ENCODE measurements around the gene SPINT3.

DNA sequence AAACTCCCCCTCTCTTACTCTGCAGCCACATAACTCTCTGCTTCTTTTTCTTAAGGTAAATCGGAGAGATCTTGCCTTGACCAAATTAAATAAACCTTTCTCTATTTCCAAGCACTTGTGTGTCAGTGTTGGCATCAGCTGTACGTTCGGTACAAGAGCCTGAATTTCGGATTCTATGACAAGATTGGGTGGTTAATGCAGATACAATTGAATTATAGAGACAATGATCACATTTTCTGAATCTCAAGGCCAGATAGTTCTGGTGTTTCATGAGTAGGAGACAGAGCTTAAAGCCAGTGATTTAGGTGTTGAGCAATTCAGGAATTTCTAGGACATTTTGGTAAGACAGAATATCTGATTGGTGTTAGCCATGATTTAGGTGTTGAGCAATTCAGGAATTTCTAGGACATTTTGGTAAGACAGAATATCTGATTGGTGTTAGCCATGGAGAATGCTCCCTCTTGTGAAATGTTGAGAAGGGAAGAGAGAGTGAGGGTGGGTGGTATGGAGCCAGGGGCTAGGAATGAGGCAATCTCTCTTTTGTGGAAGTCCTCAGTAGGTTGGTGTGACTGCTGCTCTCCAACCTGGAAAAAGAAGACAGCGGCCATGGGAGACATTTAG, 5.1 kb downstream of the SPINT3 start:
- TF ChIP-seq, protein P1, sequence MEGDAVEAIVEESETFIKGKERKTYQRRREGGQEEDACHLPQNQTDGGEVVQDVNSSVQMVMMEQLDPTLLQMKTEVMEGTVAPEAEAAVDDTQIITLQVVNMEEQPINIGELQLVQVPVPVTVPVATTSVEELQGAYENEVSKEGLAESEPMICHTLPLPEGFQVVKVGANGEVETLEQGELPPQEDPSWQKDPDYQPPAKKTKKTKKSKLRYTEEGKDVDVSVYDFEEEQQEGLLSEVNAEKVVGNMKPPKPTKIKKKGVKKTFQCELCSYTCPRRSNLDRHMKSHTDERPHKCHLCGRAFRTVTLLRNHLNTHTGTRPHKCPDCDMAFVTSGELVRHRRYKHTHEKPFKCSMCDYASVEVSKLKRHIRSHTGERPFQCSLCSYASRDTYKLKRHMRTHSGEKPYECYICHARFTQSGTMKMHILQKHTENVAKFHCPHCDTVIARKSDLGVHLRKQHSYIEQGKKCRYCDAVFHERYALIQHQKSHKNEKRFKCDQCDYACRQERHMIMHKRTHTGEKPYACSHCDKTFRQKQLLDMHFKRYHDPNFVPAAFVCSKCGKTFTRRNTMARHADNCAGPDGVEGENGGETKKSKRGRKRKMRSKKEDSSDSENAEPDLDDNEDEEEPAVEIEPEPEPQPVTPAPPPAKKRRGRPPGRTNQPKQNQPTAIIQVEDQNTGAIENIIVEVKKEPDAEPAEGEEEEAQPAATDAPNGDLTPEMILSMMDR (IDR thresholded peaks at IDR 0.05 in 2 of 3, conservative IDR thresholded peaks at IDR 0.05 in 1 of 3; ENCODE audit: control insufficient read depth in 2 of 3, extremely low read depth in 1 of 3, insufficient read depth in 1 of 3, low read depth in 3 of 3, low read length in 3 of 3): no peak
- TF ChIP-seq, protein P2, sequence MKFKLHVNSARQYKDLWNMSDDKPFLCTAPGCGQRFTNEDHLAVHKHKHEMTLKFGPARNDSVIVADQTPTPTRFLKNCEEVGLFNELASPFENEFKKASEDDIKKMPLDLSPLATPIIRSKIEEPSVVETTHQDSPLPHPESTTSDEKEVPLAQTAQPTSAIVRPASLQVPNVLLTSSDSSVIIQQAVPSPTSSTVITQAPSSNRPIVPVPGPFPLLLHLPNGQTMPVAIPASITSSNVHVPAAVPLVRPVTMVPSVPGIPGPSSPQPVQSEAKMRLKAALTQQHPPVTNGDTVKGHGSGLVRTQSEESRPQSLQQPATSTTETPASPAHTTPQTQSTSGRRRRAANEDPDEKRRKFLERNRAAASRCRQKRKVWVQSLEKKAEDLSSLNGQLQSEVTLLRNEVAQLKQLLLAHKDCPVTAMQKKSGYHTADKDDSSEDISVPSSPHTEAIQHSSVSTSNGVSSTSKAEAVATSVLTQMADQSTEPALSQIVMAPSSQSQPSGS (IDR thresholded peaks at IDR 0.05; ENCODE audit: low read length): no peak
- TF ChIP-seq CHD4 (IDR thresholded peaks at IDR 0.05): no peak
- no peak for TF ChIP-seq SIN3A (IDR thresholded peaks at IDR 0.05; ENCODE audit: low read depth, low read length)
- no peak for TF ChIP-seq POLR2A (IDR thresholded peaks at IDR 0.05; ENCODE audit: low read depth, low read length)
- TF ChIP-seq GATAD2B (conservative IDR thresholded peaks at IDR 0.05; ENCODE audit: low read depth): no peak
- no peak for TF ChIP-seq LARP7 (IDR thresholded peaks at IDR 0.05)

All from GM12878 (cell line).